Left lobe of liver (tissue), 2 donors: ENCODE measurements around the gene EMC10. TPM values are rescaled to one million over a fixed set of nuclear protein-coding genes. Genes with fewer than 3 reads are reported as not detected.
A peak's percentile ranks its signal among the peaks of the same experiment; 100 is the strongest.
"Not testable (repeated sequence)": the region's sequence is repeated elsewhere in the genome, so short reads cannot be mapped to it uniquely, and the experiment has no call there.

ENCODE experiments used
- ATAC-seq: fragments of 200-7000 bp; cut with Tn5 transposase; one replicate; pipeline ENCODE4 v1.9.1; 2020; ENCODE audit warnings: mild to moderate bottlenecking, moderate library complexity
- DNase-seq: peaks from one replicate; pipeline ENCODE4 v3.0.0-alpha.2; 2020; ENCODE audit warnings: low spot score
- total RNA-seq: library from RNA; stranded (reverse); gene quantifications from one replicate; pipeline ENCODE4 v1.2.1, GENCODE V29; 2021
- donor health status: DM: no; HTN: no; CAD: no; lungs with moderate emphysema.
- donor health status: DM: no; HTN: yes; CAD: no.

EMC10 gene
- total RNA-seq, 1 donor from 2014 or later: 55.2 TPM

GRCh38 chr19:50450369-50451222 lies 25.7 kb upstream of the EMC10 start:
- no peak for DNase-seq
- no peak for ATAC-seq

- DNase-seq (no peak), ATAC-seq (no peak)
Observed at GRCh38 chr19:50451223-50451534, 25.1 kb upstream of the EMC10 start.

- ATAC-seq (no peak), DNase-seq (no peak)
Observed at GRCh38 chr19:50453243-50453642, 23.1 kb upstream of the EMC10 start.

GRCh38 chr19:50455992-50456391 lies 20.3 kb upstream of the EMC10 start:
- ATAC-seq: no peak
- no peak for DNase-seq

- DNase-seq (no peak), ATAC-seq (no peak)
Observed at GRCh38 chr19:50457300-50457699, 19.0 kb upstream of the EMC10 start.

- DNase-seq (no peak), ATAC-seq (no peak)
Observed at GRCh38 chr19:50458396-50459066, 17.8 kb upstream of the EMC10 start.

GRCh38 chr19:50459067-50459456 lies 17.2 kb upstream of the EMC10 start:
- no peak for ATAC-seq
- DNase-seq: no peak

- DNase-seq (no peak), ATAC-seq (no peak)
Observed at GRCh38 chr19:50459638-50460037, 16.7 kb upstream of the EMC10 start.

GRCh38 chr19:50460161-50460765 lies 16.0 kb upstream of the EMC10 start:
- ATAC-seq (no peak), DNase-seq (no peak)

GRCh38 chr19:50461066-50461875 lies 15.0 kb upstream of the EMC10 start:
- DNase-seq (peak; percentile 54), ATAC-seq (peak; percentile 89)

- no peak for ATAC-seq
- DNase-seq: no peak
Observed at GRCh38 chr19:50462970-50463369, 13.3 kb upstream of the EMC10 start.

- no peak for ATAC-seq
- no peak for DNase-seq
Observed at GRCh38 chr19:50464348-50464747, 12.0 kb upstream of the EMC10 start.

GRCh38 chr19:50465000-50465399 lies 11.3 kb upstream of the EMC10 start:
- peak; percentile 65 for ATAC-seq
- DNase-seq: no peak

- ATAC-seq (no peak), DNase-seq (no peak)
Observed at GRCh38 chr19:50465986-50466705, 10.2 kb upstream of the EMC10 start.

GRCh38 chr19:50466706-50467039 lies 9.6 kb upstream of the EMC10 start:
- ATAC-seq (no peak), DNase-seq (no peak)

GRCh38 chr19:50467566-50467965 lies 8.7 kb upstream of the EMC10 start:
- ATAC-seq: no peak

GRCh38 chr19:50468818-50469217 lies 7.5 kb upstream of the EMC10 start:
- DNase-seq: no peak
- ATAC-seq: no peak

More at GRCh38 chr19:50467566-50467965, 8.7 kb upstream of the EMC10 start:
- DNase-seq: no peak

- ATAC-seq, DNase-seq: not testable (repeated sequence)
Observed at GRCh38 chr19:50473336-50473735, 3.0 kb upstream of the EMC10 start.

- DNase-seq (peak; percentile 64), ATAC-seq (peak; percentile 50)
Observed at GRCh38 chr19:50475101-50475568, 1.2 kb upstream of the EMC10 start.

GRCh38 chr19:50475736-50476223 lies 527 bp upstream of the EMC10 start:
- DNase-seq (no peak), ATAC-seq (no peak)
